H1 (cell line): ENCODE results near the gene TIMP3. TPM values are rescaled to one million over a fixed set of nuclear protein-coding genes. Genes with fewer than 3 reads are reported as not detected.

Experiments used
- CTCF ChIA-PET: fragments of 300-600 bp; sonication (Branson Sonifier 250); formaldehyde crosslinking; loops from one replicate; lab custom pipeline; 2021; ENCODE audit not compliant: partially characterized antibody; lab: Charles Lee
- POLR2A ChIA-PET: fragments of 300-600 bp; sonication (Branson Sonifier 250); formaldehyde crosslinking; loops from one replicate; lab custom pipeline; 2021; ENCODE audit warnings: inconsistent platforms; ENCODE audit not compliant: partially characterized antibody; lab: Charles Lee
- DNase-seq, 2 experiments: peaks; one replicate each; pipeline versions ENCODE4 v3.0.0 to v3.0.0-alpha.2; 2010 to 2022; ENCODE audit warnings: low spot score in 2 of 2, low read depth in 1 of 2, mixed read lengths in 1 of 2
- FAIRE-seq: peaks from 2 replicates; lab custom pipeline; 2011; peaks lifted over from hg19 to GRCh38; lab: Jason Lieb, UNC
- H2AFZ ChIP-seq: 2 replicates; pipeline ENCODE4 v1.8.1; 2012; ENCODE audit warnings: low read length, inconsistent platforms
- H2AK5ac ChIP-seq: 2 replicates; pipeline ENCODE4 v1.6.1; 2013; ENCODE audit warnings: low read depth, low read length
- H2BK120ac ChIP-seq: replicated peaks from 2 replicates; pipeline ENCODE3; 2013; ENCODE audit warnings: low read depth, low read length, inconsistent platforms
- H2BK12ac ChIP-seq: 2 replicates; pipeline ENCODE4 v1.6.1; 2013; ENCODE audit warnings: low read depth, low read length
- H2BK15ac ChIP-seq: 2 replicates; pipeline ENCODE4 v1.6.1; 2013; ENCODE audit warnings: low read length
- H2BK20ac ChIP-seq: 2 replicates; pipeline ENCODE4 v1.6.1; 2013; ENCODE audit warnings: low read length
- H2BK5ac ChIP-seq: 2 replicates; pipeline ENCODE4 v1.6.1; 2013; ENCODE audit warnings: low read depth, low read length
- H3K14ac ChIP-seq: 2 replicates; pipeline ENCODE4 v1.6.1; 2013; ENCODE audit warnings: inconsistent platforms; ENCODE audit not compliant: insufficient read length
- H3K18ac ChIP-seq: 2 replicates; pipeline ENCODE4 v1.6.1; 2013; ENCODE audit warnings: low read length; ENCODE audit errors: extremely low read depth
- H3K23ac ChIP-seq: 2 replicates; pipeline ENCODE4 v1.6.1; 2013; ENCODE audit warnings: inconsistent platforms; ENCODE audit not compliant: insufficient read length
- H3K23me2 ChIP-seq: 2 replicates; pipeline ENCODE4 v1.6.1; 2013; ENCODE audit warnings: low read depth, low read length
- H3K27ac ChIP-seq: 2 replicates; pipeline ENCODE4 v1.6.1; 2011; ENCODE audit warnings: low read depth, low read length, inconsistent platforms
- H3K27me3 ChIP-seq, 4 experiments: replicated peaks in 1 of 4; 1 replicate in 1 of 4; 2 replicates in 3 of 4; pipeline versions ENCODE4 v1.6.1 to v1.8.1; 2011 to 2013; ENCODE audit warnings: low read length in 3 of 4, mild to moderate bottlenecking in 3 of 4, inconsistent platforms in 2 of 4, mixed read lengths in 2 of 4, moderate library complexity in 1 of 4; ENCODE audit not compliant: control insufficient read depth in 3 of 4, insufficient read depth in 3 of 4; ENCODE audit errors: extremely low read depth in 1 of 4
- H3K36me3 ChIP-seq, 4 experiments: 2 replicates each; pipeline versions ENCODE4 v1.6.1 to v1.8.1; 2011 to 2013; ENCODE audit warnings: mild to moderate bottlenecking in 4 of 4, low read length in 3 of 4, moderate library complexity in 2 of 4, control low read depth in 1 of 4, inconsistent platforms in 1 of 4; ENCODE audit not compliant: insufficient read depth in 4 of 4, control insufficient read depth in 2 of 4
- H3K4ac ChIP-seq: replicated peaks from 2 replicates; pipeline ENCODE3; 2013; ENCODE audit warnings: low read length, low read depth, mixed read lengths, inconsistent platforms; ENCODE audit not compliant: insufficient read length
- H3K4me1 ChIP-seq, 4 experiments: replicated peaks in 1 of 4; 1 replicate in 1 of 4; 2 replicates in 3 of 4; pipeline versions ENCODE4 v1.6.1 to v1.8.1; 2011 to 2013; ENCODE audit warnings: low read length in 3 of 4, inconsistent platforms in 2 of 4, mixed read lengths in 1 of 4; ENCODE audit not compliant: insufficient read depth in 4 of 4, control insufficient read depth in 3 of 4
- H3K4me2 ChIP-seq, 2 experiments: 2 replicates each; pipeline versions ENCODE4 v1.6.1 to v1.8.1; 2011 to 2013; ENCODE audit warnings: low read depth in 2 of 2, low read length in 2 of 2, control low read depth in 1 of 2, inconsistent platforms in 1 of 2, mild to moderate bottlenecking in 1 of 2; ENCODE audit not compliant: insufficient read depth in 1 of 2
- H3K4me3 ChIP-seq, 4 experiments: fragments of 200-600, 300-600 bp in 1 of 4; sonication (generic), shearing (Covaris generic), sonication (Bioruptor Twin) in 1 of 4; 2 replicates each; pipeline versions ENCODE4 v1.5.1 to v1.8.1; 2011 to 2016; ENCODE audit warnings: low read length in 4 of 4, low read depth in 3 of 4, control low read depth in 2 of 4, inconsistent platforms in 2 of 4, mild to moderate bottlenecking in 2 of 4, mixed read lengths in 1 of 4, moderate library complexity in 1 of 4; ENCODE audit not compliant: insufficient read depth in 2 of 4; ENCODE audit errors: extremely low read depth in 1 of 4
- H3K56ac ChIP-seq: replicated peaks from 2 replicates; pipeline ENCODE3; 2013; ENCODE audit warnings: low read depth, mild to moderate bottlenecking, mixed read lengths, low read length, inconsistent platforms; ENCODE audit not compliant: insufficient read length
- H3K79me1 ChIP-seq: 2 replicates; pipeline ENCODE4 v1.6.1; 2013; ENCODE audit warnings: low read depth, low read length, control low read depth
- H3K79me2 ChIP-seq, 2 experiments: 2 replicates each; pipeline versions ENCODE4 v1.6.1 to v1.8.1; 2012 to 2013; ENCODE audit warnings: low read length in 2 of 2, mild to moderate bottlenecking in 2 of 2, inconsistent platforms in 1 of 2; ENCODE audit not compliant: insufficient read depth in 2 of 2, control insufficient read depth in 1 of 2
- H3K9ac ChIP-seq, 4 experiments: replicated peaks in 1 of 4; 1 replicate in 1 of 4; 2 replicates in 3 of 4; pipeline versions ENCODE4 v1.6.1 to v1.8.1; 2011 to 2013; ENCODE audit warnings: low read depth in 3 of 4, low read length in 3 of 4, control low read depth in 2 of 4, mild to moderate bottlenecking in 2 of 4, moderate library complexity in 2 of 4, inconsistent platforms in 1 of 4; ENCODE audit errors: extremely low read depth in 1 of 4
- H3K9me3 ChIP-seq, 2 experiments: 2 replicates each; pipeline versions ENCODE4 v1.6.1 to v1.8.1; 2012 to 2013; ENCODE audit warnings: mild to moderate bottlenecking in 2 of 2, moderate library complexity in 2 of 2, control low read depth in 1 of 2, inconsistent platforms in 1 of 2, low read depth in 1 of 2, low read length in 1 of 2, mixed read lengths in 1 of 2; ENCODE audit not compliant: insufficient read depth in 2 of 2
- H4K20me1 ChIP-seq, 2 experiments: replicated peaks in 1 of 2; 2 replicates each; pipeline versions ENCODE3 to v1.8.1; 2011 to 2013; ENCODE audit warnings: inconsistent platforms in 2 of 2, low read length in 2 of 2, mild to moderate bottlenecking in 1 of 2; ENCODE audit not compliant: insufficient read depth in 2 of 2, control insufficient read depth in 1 of 2
- H4K5ac ChIP-seq: 2 replicates; pipeline ENCODE4 v1.6.1; 2013; ENCODE audit warnings: low read length, low read depth, mixed read lengths, inconsistent platforms; ENCODE audit not compliant: insufficient read length
- H4K8ac ChIP-seq: 2 replicates; pipeline ENCODE4 v1.8.0; 2013; ENCODE audit warnings: mild to moderate bottlenecking, moderate library complexity, low read length, inconsistent platforms; ENCODE audit not compliant: insufficient read depth; ENCODE audit errors: extremely low read depth
- H4K91ac ChIP-seq: replicated peaks from 2 replicates; pipeline ENCODE3; 2013; ENCODE audit warnings: low read length, mixed read lengths, inconsistent platforms; ENCODE audit not compliant: insufficient read length
- BRCA1 ChIP-seq: IDR thresholded peaks from 2 replicates; pipeline ENCODE4 v1.6.1; 2012; ENCODE audit warnings: low read depth, low read length, improper control_type of control experiment
- E2F6 ChIP-seq: IDR thresholded peaks from 2 replicates; pipeline ENCODE4 v1.6.1; 2012; ENCODE audit warnings: inconsistent platforms
- EZH2 ChIP-seq: fragments of 200-600 bp; sonication (generic); IDR thresholded peaks from 2 replicates; pipeline ENCODE4 v1.7.1; 2012; ENCODE audit warnings: low read depth, mild to moderate bottlenecking, moderate library complexity, low read length, inconsistent platforms; ENCODE audit not compliant: severe bottlenecking
- KDM1A ChIP-seq: fragments of 200-600, 300-600 bp; sonication (generic); IDR thresholded peaks from 2 replicates; pipeline ENCODE4 v1.7.1; 2016; ENCODE audit warnings: mild to moderate bottlenecking, low read length, borderline replicate concordance
- KDM4A ChIP-seq: IDR thresholded peaks from one replicate; pipeline ENCODE4 v1.7.1; 2012; ENCODE audit warnings: low read depth, mild to moderate bottlenecking, moderate library complexity, low read length, inconsistent platforms; ENCODE audit not compliant: severe bottlenecking
- NANOG ChIP-seq: IDR thresholded peaks from 2 replicates; pipeline ENCODE4 v1.6.1; 2011; ENCODE audit warnings: low read length, low read depth, mild to moderate bottlenecking, inconsistent platforms; ENCODE audit not compliant: insufficient read depth, poor library complexity, severe bottlenecking
- NRF1 ChIP-seq: IDR thresholded peaks from 2 replicates; pipeline ENCODE4 v1.6.1; 2011; ENCODE audit warnings: mild to moderate bottlenecking, low read depth, low read length, improper control_type of control experiment
- RAD21 ChIP-seq, 2 experiments: IDR thresholded peaks in 1 of 2; conservative IDR thresholded peaks in 1 of 2; 2 replicates each; pipeline ENCODE4 v1.6.1; 2011; ENCODE audit warnings: low read depth in 2 of 2, low read length in 2 of 2, improper control_type of control experiment in 1 of 2, inconsistent platforms in 1 of 2, mild to moderate bottlenecking in 1 of 2, moderate library complexity in 1 of 2
- RFX5 ChIP-seq: IDR thresholded peaks from 2 replicates; pipeline ENCODE4 v1.6.1; 2011; ENCODE audit warnings: low read depth, low read length, improper control_type of control experiment, borderline replicate concordance
- SP1 ChIP-seq: IDR thresholded peaks from 2 replicates; pipeline ENCODE4 v1.6.1; 2011; ENCODE audit warnings: low read depth, low read length
- WGBS, 2 experiments: shearing (Covaris generic) in 1 of 2; methylation state at CpG; one replicate each; pipeline versions ENCODE4 v1.1.6 to v1.1.7; 2013 to 2015; ENCODE audit warnings: low lambda C conversion rate in 2 of 2, mixed read lengths in 2 of 2, inconsistent platforms in 1 of 2, low coverage in 1 of 2, missing lambda C conversion rate in 1 of 2; ENCODE audit not compliant: insufficient replicate concordance in 2 of 2, insufficient coverage in 1 of 2, insufficient read length in 1 of 2; ENCODE audit errors: extremely low coverage in 1 of 2, missing lambda C conversion rate in 1 of 2; 5-methylcytosine and 5-hydroxymethylcytosine counted together
- polyA plus RNA-seq, 7 experiments: library from polyadenylated mRNA; depleted of rRNA in 3 of 7; stranded (reverse) in 5 of 7; unstranded in 2 of 7; fragments of >200 nt in 5 of 7; fragments of 200-250 nt in 2 of 7; gene quantifications; 1 replicate in 5 of 7; 2 replicates in 1 of 7; 4 replicates in 1 of 7; pipeline versions ENCODE4 v1.2.1 to v1.2.3, GENCODE V29; 2011 to 2013; ENCODE audit warnings: missing spikeins in 2 of 7, mixed read lengths in 2 of 7
- total RNA-seq: library from RNA; stranded (reverse); fragmentation: NEBNext Ultra II Directional; extraction: Animal tissue kit (Norgen Biotek cat#: 25700); gene quantifications from 2 replicates; pipeline ENCODE4 v1.2.1, GENCODE V29; 2021

Gene TIMP3
- total and polyA plus RNA-seq, 2 of the 8 experiments (the other 6 are each of a cell fraction or from before 2014, with no cell fraction given), result 1.3 to 4.7 TPM

- Histone ChIP-seq H3K4ac (no peak overlapping the region), H3K36me3 (no peaks in the 10 kb centered on the region; a peak in 2 of 8 replicates), H3K79me2 (no peaks in the 10 kb centered on the region; a peak in 1 of 4 replicates), H3K4me2 (no peak overlapping the region), H3K23me2 (no peaks in the 10 kb centered on the region), H2BK5ac (no peak overlapping the region), H2AK5ac (no peak overlapping the region), H2BK120ac (no peak overlapping the region), H3K27ac (no peak overlapping the region), H3K4me1 (no peaks in the 10 kb centered on the region), H2BK12ac (no peak overlapping the region), H3K27me3 (no peaks in the 10 kb centered on the region), H2BK15ac (no peak overlapping the region), H3K9ac (no peak overlapping the region), H2AFZ (no peak overlapping the region), H3K56ac (no peak overlapping the region), H3K4me3 (no peak overlapping the region), H4K5ac (no peak overlapping the region), H3K14ac (no peak overlapping the region), H2BK20ac (no peak overlapping the region), H4K91ac (no peak overlapping the region), H3K23ac (no peak overlapping the region), H4K8ac (no peak overlapping the region), H3K79me1 (no peaks in the 10 kb centered on the region; the same call in 1 of the 2 replicates), H3K18ac (no peak overlapping the region), H3K9me3 (no peaks in the 10 kb centered on the region), H4K20me1 (peaks cover 0 to 4% of the 10 kb centered on the region in 2 experiments)
- POLR2A ChIA-PET, result interaction anchor here (0.8 to 1.1 kb wide), 2 partner anchors 11 to 38 kb away, joined by 3 read pairs; no protein-coding TSS in a partner anchor
- CTCF ChIA-PET, result interaction anchor here (5.9 kb wide), 1 partner anchor 11 kb away, joined by 41 read pairs; no protein-coding TSS in a partner anchor
- 94% methylated on average over 14 of the region's 14 CpGs; no CpG with 5 or more reads in 1 of the 2 experiments for WGBS, 2 experiments
- FAIRE-seq (no peak), DNase-seq (no peak)
- TF ChIP-seq NRF1 (no peak), RFX5 (no peak), RAD21 (IDR thresholded peaks at IDR 0.05 in 1 of 2, conservative IDR thresholded peaks at IDR 0.05 in 1 of 2; ENCODE audit: low read depth in 2 of 2, low read length in 2 of 2) (no peak), SP1 (no peak), EZH2 (no peak), KDM1A (no peak), BRCA1 (no peak), NANOG (no peak), E2F6 (no peak), KDM4A (no peak)
These were observed 45.4 kb downstream of the TIMP3 start for GRCh38 chr22:32846780-32847491.
